Natural killer cell (primary cell): Measurements from ENCODE around the gene SIK3. TPM values are rescaled to one million over a fixed set of nuclear protein-coding genes. Genes with fewer than 3 reads are reported as not detected.

Source experiments
- ATAC-seq, 3 donors: fragments of 150-1000 bp in 2 of 3; fragments of 200-7000 bp in 1 of 3; cut with Tn5 transposase; 1 replicate in 1 of 3; 2 replicates in 2 of 3; pipeline ENCODE4 v1.10.0; 2021; ENCODE audit warnings: mild to moderate bottlenecking in 2 of 3, moderate library complexity in 2 of 3
- DNase-seq, 2 donors: peaks; one replicate each; pipeline versions ENCODE4 v3.0.0 to v3.0.0-alpha.2; 2013 to 2021; ENCODE audit warnings: mixed read lengths in 1 of 2
- H3K27ac ChIP-seq: one replicate; pipeline ENCODE4 v1.5.1; 2013; ENCODE audit warnings: mild to moderate bottlenecking, low read length
- H3K27me3 ChIP-seq: one replicate; pipeline ENCODE4 v1.6.1; 2013; ENCODE audit warnings: low read length; ENCODE audit not compliant: control insufficient read depth, insufficient read depth
- H3K36me3 ChIP-seq: one replicate; pipeline ENCODE4 v1.6.1; 2013; ENCODE audit warnings: low read length; ENCODE audit not compliant: control insufficient read depth, insufficient read depth
- H3K4me1 ChIP-seq: one replicate; pipeline ENCODE4 v1.6.1; 2013; ENCODE audit warnings: low read length; ENCODE audit not compliant: control insufficient read depth, insufficient read depth
- H3K4me3 ChIP-seq: one replicate; pipeline ENCODE4 v1.5.1; 2013; ENCODE audit warnings: low read length
- H3K9me3 ChIP-seq: one replicate; pipeline ENCODE4 v1.6.1; 2013; ENCODE audit warnings: low read length; ENCODE audit not compliant: control insufficient read depth, insufficient read depth
- H3K27ac Mint-ChIP-seq, 2 donors: one replicate each; pipeline ENCODE4 v1.8.0; 2022; ENCODE audit warnings: mild to moderate bottlenecking in 2 of 2, mixed read lengths in 2 of 2, moderate library complexity in 1 of 2
- H3K27me3 Mint-ChIP-seq, 2 donors: one replicate each; pipeline ENCODE4 v1.8.0; 2022; ENCODE audit warnings: low read depth in 2 of 2, mixed read lengths in 2 of 2
- H3K36me3 Mint-ChIP-seq: one replicate; pipeline ENCODE4 v1.8.0; 2022; ENCODE audit warnings: mixed read lengths
- H3K4me1 Mint-ChIP-seq, 2 donors: one replicate each; pipeline ENCODE4 v1.8.0; 2022; ENCODE audit warnings: mixed read lengths in 2 of 2
- H3K4me3 Mint-ChIP-seq: one replicate; pipeline ENCODE4 v1.8.0; 2022; ENCODE audit warnings: mild to moderate bottlenecking, moderate library complexity, mixed read lengths
- H3K9me3 Mint-ChIP-seq, 2 donors: one replicate each; pipeline ENCODE4 v1.8.0; 2022; ENCODE audit warnings: mixed read lengths in 2 of 2
- WGBS: methylation state at CpG from one replicate; pipeline ENCODE4 v1.1.7; 2013; ENCODE audit warnings: missing lambda C conversion rate; ENCODE audit not compliant: insufficient coverage; 5-methylcytosine and 5-hydroxymethylcytosine counted together
- intact Hi-C: fragments of 100-400 bp; cut with micrococcal nuclease; formaldehyde crosslinking; loops from one replicate; pipeline ENCODE4 v1.14.2; 2022
- total RNA-seq, 4 donors: library from RNA; stranded (reverse); fragments of 120-200 nt in 1 of 4; gene quantifications; one replicate each; pipeline versions ENCODE4 v1.2.3 to v1.2.4, GENCODE V29; 2013 to 2022
- TF ChIP-seq, protein P1 (sequence below): fragments of 200-600 bp; IDR thresholded peaks from one replicate; pipeline ENCODE4 v1.8.0; 2022; ENCODE audit warnings: antibody characterized with exemption

The SIK3 gene
- total RNA-seq, 3 donors from 2014 or later (not counting 1 experiment from before 2014, with no cell fraction given), result 71.6 to 120 (median 119) TPM

GRCh38 chr11:117127171-117127901, 29.1 kb upstream of the SIK3 start:
- no peak overlapping the region for H3K27ac ChIP-seq
- H3K4me1 ChIP-seq, result no peaks in the 10 kb centered on the region
- no peak for DNase-seq
- Mint-ChIP-seq H3K36me3 (no peaks in the 10 kb centered on the region), H3K4me3 (no peak overlapping the region), H3K9me3 (no peaks in the 10 kb centered on the region), H3K4me1 (no peaks in the 10 kb centered on the region), H3K27ac (no peak overlapping the region), H3K27me3 (peaks cover 8 to 9% of the 10 kb centered on the region in 2 donors)
- no peak for ATAC-seq
- no peaks in the 10 kb centered on the region for H3K36me3 ChIP-seq
- 85% methylated on average over 6 of the region's 6 CpGs for WGBS
- TF ChIP-seq, protein P1, sequence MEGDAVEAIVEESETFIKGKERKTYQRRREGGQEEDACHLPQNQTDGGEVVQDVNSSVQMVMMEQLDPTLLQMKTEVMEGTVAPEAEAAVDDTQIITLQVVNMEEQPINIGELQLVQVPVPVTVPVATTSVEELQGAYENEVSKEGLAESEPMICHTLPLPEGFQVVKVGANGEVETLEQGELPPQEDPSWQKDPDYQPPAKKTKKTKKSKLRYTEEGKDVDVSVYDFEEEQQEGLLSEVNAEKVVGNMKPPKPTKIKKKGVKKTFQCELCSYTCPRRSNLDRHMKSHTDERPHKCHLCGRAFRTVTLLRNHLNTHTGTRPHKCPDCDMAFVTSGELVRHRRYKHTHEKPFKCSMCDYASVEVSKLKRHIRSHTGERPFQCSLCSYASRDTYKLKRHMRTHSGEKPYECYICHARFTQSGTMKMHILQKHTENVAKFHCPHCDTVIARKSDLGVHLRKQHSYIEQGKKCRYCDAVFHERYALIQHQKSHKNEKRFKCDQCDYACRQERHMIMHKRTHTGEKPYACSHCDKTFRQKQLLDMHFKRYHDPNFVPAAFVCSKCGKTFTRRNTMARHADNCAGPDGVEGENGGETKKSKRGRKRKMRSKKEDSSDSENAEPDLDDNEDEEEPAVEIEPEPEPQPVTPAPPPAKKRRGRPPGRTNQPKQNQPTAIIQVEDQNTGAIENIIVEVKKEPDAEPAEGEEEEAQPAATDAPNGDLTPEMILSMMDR, result no peak
- no peaks in the 10 kb centered on the region for H3K9me3 ChIP-seq
- intact Hi-C loops, result no loop called here
- no peaks in the 10 kb centered on the region for H3K27me3 ChIP-seq
- no peak overlapping the region for H3K4me3 ChIP-seq

GRCh38 chr11:117126223-117126965, 28.2 kb upstream of the SIK3 start:
- intact Hi-C loops, result no loop called here
- Histone ChIP-seq H3K27me3 (no peaks in the 10 kb centered on the region), H3K9me3 (no peaks in the 10 kb centered on the region), H3K36me3 (no peaks in the 10 kb centered on the region), H3K4me1 (no peaks in the 10 kb centered on the region), H3K27ac (no peak overlapping the region), H3K4me3 (no peak overlapping the region)
- 82% methylated on average over 7 of the region's 7 CpGs for WGBS
- no peaks in the 10 kb centered on the region for H3K4me1 Mint-ChIP-seq
- ATAC-seq (peak in 1 of 3 donors; percentile 27), DNase-seq (no peak)
- H3K4me3 Mint-ChIP-seq, result no peak overlapping the region
- peaks cover 8 to 9% of the 10 kb centered on the region in 2 donors for H3K27me3 Mint-ChIP-seq
- H3K27ac Mint-ChIP-seq, result no peak overlapping the region
- TF ChIP-seq, protein P1, result no peak
- no peaks in the 10 kb centered on the region for H3K9me3 Mint-ChIP-seq
- no peaks in the 10 kb centered on the region for H3K36me3 Mint-ChIP-seq

- no peak overlapping the region for H3K4me3 Mint-ChIP-seq
- Histone ChIP-seq H3K4me1 (no peaks in the 10 kb centered on the region), H3K27me3 (no peaks in the 10 kb centered on the region), H3K27ac (no peak overlapping the region), H3K36me3 (no peaks in the 10 kb centered on the region), H3K9me3 (no peaks in the 10 kb centered on the region), H3K4me3 (no peak overlapping the region)
- peaks cover 7 to 8% of the 10 kb centered on the region in 2 donors for H3K27me3 Mint-ChIP-seq
- WGBS, result 84% methylated on average over 5 of the region's 5 CpGs
- H3K27ac Mint-ChIP-seq, result no peak overlapping the region
- H3K4me1 Mint-ChIP-seq, result no peaks in the 10 kb centered on the region
- intact Hi-C loops, result no loop called here
- H3K36me3 Mint-ChIP-seq, result no peaks in the 10 kb centered on the region
- no peaks in the 10 kb centered on the region for H3K9me3 Mint-ChIP-seq
- ATAC-seq, result no peak
- DNase-seq, result no peak
- TF ChIP-seq, protein P1, result no peak
Measured at GRCh38 chr11:117122556-117122955, 24.3 kb upstream of the SIK3 start.
